ENCODE data around the gene ALOX5AP.

Gene ALOX5AP

GRCh38 chr13:30779016-30779415 is 43.7 kb downstream of the ALOX5AP start:
- no peak for TF ChIP-seq CTCF (IDR thresholded peaks at IDR 0.05; ENCODE audit: unreplicated experiment in 3 of 3)
- Mint-ChIP-seq H3K27ac (peak overlapping the region in 1 of 3 experiments; percentile 81), H3K4me1 (peaks cover 23% of the 10 kb centered on the region), H3K27me3 (ENCODE audit: low read depth) (peaks cover 5% of the 10 kb centered on the region), H3K9me3 (peaks cover 17% of the 10 kb centered on the region), H3K36me3 (ENCODE audit: low read depth) (peaks cover 5% of the 10 kb centered on the region), H3K4me3 (no peak overlapping the region)

- TF ChIP-seq CTCF (IDR thresholded peaks at IDR 0.05; ENCODE audit: unreplicated experiment in 3 of 3): no peak
- H3K9me3 Mint-ChIP-seq: peaks cover 17% of the 10 kb centered on the region
- H3K27me3 Mint-ChIP-seq (ENCODE audit: low read depth): peaks cover 4% of the 10 kb centered on the region
- peaks cover 23% of the 10 kb centered on the region for H3K4me1 Mint-ChIP-seq
- peaks cover 5% of the 10 kb centered on the region for H3K36me3 Mint-ChIP-seq (ENCODE audit: low read depth)
- H3K27ac Mint-ChIP-seq: peak overlapping the region in 2 of 3 experiments; percentile 67 to 81
- no peak overlapping the region for H3K4me3 Mint-ChIP-seq
These were observed 44.3 kb downstream of the ALOX5AP start for GRCh38 chr13:30779608-30780007.

GRCh38 chr13:30780338-30780981 is 45.1 kb downstream of the ALOX5AP start:
- H3K9me3 Mint-ChIP-seq: peaks cover 17% of the 10 kb centered on the region
- H3K4me1 Mint-ChIP-seq: peaks cover 23% of the 10 kb centered on the region
- peaks cover 4% of the 10 kb centered on the region for H3K27me3 Mint-ChIP-seq (ENCODE audit: low read depth)
- TF ChIP-seq CTCF (IDR thresholded peaks at IDR 0.05; ENCODE audit: unreplicated experiment in 3 of 3): no peak
- peaks cover 5% of the 10 kb centered on the region for H3K36me3 Mint-ChIP-seq (ENCODE audit: low read depth)
- no peak overlapping the region for H3K4me3 Mint-ChIP-seq
- H3K27ac Mint-ChIP-seq: peak overlapping the region in 1 of 3 experiments; percentile 49

- no peak overlapping the region for H3K4me3 Mint-ChIP-seq
- H3K36me3 Mint-ChIP-seq (ENCODE audit: low read depth): peaks cover 5% of the 10 kb centered on the region
- peaks cover 16% of the 10 kb centered on the region for H3K4me1 Mint-ChIP-seq
- peaks cover 14% of the 10 kb centered on the region for H3K9me3 Mint-ChIP-seq
- H3K27ac Mint-ChIP-seq: no peak overlapping the region
- no peaks in the 10 kb centered on the region for H3K27me3 Mint-ChIP-seq (ENCODE audit: low read depth)
- TF ChIP-seq CTCF (IDR thresholded peaks at IDR 0.05; ENCODE audit: unreplicated experiment in 3 of 3): no peak
These were observed 50.0 kb downstream of the ALOX5AP start for GRCh38 chr13:30785191-30785850.

- Mint-ChIP-seq H3K36me3 (ENCODE audit: low read depth) (peaks cover 5% of the 10 kb centered on the region), H3K9me3 (peaks cover 8% of the 10 kb centered on the region), H3K27me3 (ENCODE audit: low read depth) (no peaks in the 10 kb centered on the region), H3K4me3 (no peak overlapping the region), H3K4me1 (peaks cover 16% of the 10 kb centered on the region), H3K27ac (no peak overlapping the region)
- TF ChIP-seq CTCF (IDR thresholded peaks at IDR 0.05; ENCODE audit: unreplicated experiment in 3 of 3): no peak
These were observed 51.3 kb downstream of the ALOX5AP start for GRCh38 chr13:30786648-30787047.
